ENCODE data around the gene FSCN2.

The FSCN2 gene

DNA sequence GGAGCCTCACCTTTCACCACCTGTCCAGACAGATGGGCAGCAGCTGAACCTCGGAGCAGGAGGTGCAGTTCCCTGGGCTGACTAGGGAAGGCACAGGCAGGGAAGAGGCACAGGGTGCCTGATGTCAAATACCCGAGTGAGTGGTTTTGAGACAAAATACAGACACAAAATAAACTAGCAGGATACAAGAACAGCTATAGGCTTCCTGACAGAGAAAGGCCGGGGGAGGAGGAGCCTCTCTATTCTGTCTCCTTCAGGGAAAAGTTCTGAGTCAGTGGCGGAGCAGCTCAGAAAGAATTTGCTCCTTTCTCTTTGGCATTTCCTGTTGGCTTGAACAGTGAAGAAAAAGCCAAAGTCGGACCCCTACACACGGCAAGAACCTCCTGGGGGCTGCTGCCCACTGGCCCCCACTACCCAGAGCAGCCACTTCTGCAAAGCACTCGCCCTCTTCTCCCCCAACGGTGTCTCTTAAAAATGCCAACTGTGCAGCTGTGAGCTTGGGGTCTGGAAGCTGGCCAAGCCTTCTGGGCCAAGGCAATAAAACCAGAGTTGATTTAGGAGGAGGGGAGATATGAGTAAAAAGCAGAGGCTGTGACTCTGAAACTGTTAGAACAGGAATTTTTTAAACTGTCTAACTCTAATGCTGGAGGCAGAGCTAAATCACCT, 38.4 kb downstream of the FSCN2 start:
- Histone ChIP-seq H3K27ac (peak overlapping the region; percentile 70 to 79), H3K4me1 (peaks cover 0 to 71% (median 49%) of the 10 kb centered on the region in 4 donors), H3K9me3 (no peaks in the 10 kb centered on the region), H3K4me3 (peak overlapping the region; percentile 32 to 43), H3K36me3 (peaks cover 54 to 81% (median 64%) of the 10 kb centered on the region in 3 donors), H3K27me3 (no peaks in the 10 kb centered on the region)
- peak; percentile 81 to 86 for DNase-seq
- TF ChIP-seq, protein P1, sequence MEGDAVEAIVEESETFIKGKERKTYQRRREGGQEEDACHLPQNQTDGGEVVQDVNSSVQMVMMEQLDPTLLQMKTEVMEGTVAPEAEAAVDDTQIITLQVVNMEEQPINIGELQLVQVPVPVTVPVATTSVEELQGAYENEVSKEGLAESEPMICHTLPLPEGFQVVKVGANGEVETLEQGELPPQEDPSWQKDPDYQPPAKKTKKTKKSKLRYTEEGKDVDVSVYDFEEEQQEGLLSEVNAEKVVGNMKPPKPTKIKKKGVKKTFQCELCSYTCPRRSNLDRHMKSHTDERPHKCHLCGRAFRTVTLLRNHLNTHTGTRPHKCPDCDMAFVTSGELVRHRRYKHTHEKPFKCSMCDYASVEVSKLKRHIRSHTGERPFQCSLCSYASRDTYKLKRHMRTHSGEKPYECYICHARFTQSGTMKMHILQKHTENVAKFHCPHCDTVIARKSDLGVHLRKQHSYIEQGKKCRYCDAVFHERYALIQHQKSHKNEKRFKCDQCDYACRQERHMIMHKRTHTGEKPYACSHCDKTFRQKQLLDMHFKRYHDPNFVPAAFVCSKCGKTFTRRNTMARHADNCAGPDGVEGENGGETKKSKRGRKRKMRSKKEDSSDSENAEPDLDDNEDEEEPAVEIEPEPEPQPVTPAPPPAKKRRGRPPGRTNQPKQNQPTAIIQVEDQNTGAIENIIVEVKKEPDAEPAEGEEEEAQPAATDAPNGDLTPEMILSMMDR (IDR thresholded peaks at IDR 0.05): no peak
- intact Hi-C loops (cut with DNase I; ENCODE audit: low total_unique reads): no loop called here

DNA sequence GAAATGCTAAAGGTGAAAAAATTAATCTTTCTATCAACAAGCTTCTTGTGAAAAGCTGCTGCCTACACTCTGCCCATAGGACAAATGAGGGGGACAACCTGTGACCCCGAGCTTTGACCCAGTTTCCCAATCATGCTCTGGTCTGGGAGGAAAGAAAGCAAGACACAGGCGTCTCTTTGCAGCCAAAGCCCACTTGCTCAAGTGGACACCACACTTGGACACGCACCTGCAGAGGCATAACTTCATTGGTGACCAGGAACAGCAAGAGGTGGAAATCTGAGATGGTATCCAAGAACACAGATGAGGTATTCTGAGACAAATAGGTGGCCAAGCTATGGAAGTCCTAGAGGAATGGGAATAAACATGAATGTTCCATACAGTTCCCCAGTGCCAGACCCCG, 39.0 kb downstream of the FSCN2 start:
- no peak for DNase-seq
- Histone ChIP-seq H3K27me3 (no peaks in the 10 kb centered on the region), H3K36me3 (peaks cover 54 to 82% (median 65%) of the 10 kb centered on the region in 3 donors), H3K4me1 (peaks cover 0 to 71% (median 49%) of the 10 kb centered on the region in 4 donors), H3K27ac (peak overlapping the region; percentile 70 to 79), H3K9me3 (no peaks in the 10 kb centered on the region), H3K4me3 (peak overlapping the region; percentile 32 to 43)
- intact Hi-C loops (cut with DNase I; ENCODE audit: low total_unique reads): no loop called here
- TF ChIP-seq, protein P1 (IDR thresholded peaks at IDR 0.05): no peak

GRCh38 chr17:81568416-81568815, 40.2 kb downstream of the FSCN2 start:
- Histone ChIP-seq H3K9me3 (no peaks in the 10 kb centered on the region), H3K4me1 (peaks cover 0 to 58% (median 46%) of the 10 kb centered on the region in 4 donors), H3K36me3 (peaks cover 52 to 81% (median 59%) of the 10 kb centered on the region in 3 donors), H3K4me3 (no peak overlapping the region), H3K27me3 (no peaks in the 10 kb centered on the region), H3K27ac (peak overlapping the region; percentile 70 to 79)
- DNase-seq: no peak
- TF ChIP-seq, protein P1 (IDR thresholded peaks at IDR 0.05): no peak
- intact Hi-C loops (cut with DNase I; ENCODE audit: low total_unique reads): no loop called here

- H3K27ac ChIP-seq: peak overlapping the region; percentile 28 to 79
- TF ChIP-seq, protein P1 (IDR thresholded peaks at IDR 0.05): no peak
- intact Hi-C loops (cut with DNase I; ENCODE audit: low total_unique reads): loop anchor here (2.0 kb wide), 1 partner anchor 53 kb away; no protein-coding TSS in a partner anchor
Observed at GRCh38 chr17:81569986-81570514, 41.9 kb downstream of the FSCN2 start.

DNA sequence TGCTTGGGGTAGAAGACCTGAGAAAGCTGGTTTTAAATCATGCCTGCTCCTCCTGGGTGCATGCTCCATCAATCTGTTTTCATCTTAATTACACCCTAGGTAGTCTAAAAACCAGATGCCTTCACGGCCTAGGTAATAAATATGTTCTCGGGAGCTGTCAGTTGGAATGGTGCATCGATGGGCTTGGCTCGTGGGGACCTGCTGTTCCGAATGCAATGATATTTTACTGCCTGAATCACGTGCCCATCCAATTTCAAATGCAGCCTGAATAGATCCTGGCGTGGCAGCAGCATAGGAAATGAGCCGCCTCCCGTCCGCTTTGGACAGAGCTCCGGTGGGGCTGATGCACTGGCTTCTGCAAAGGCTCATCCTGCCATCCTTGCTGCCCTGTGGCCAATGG, 42.8 kb downstream of the FSCN2 start:
- H3K27ac ChIP-seq: no peak overlapping the region
- no peak overlapping the region for H3K4me3 ChIP-seq
- no peaks in the 10 kb centered on the region for H3K9me3 ChIP-seq
- TF ChIP-seq, protein P1 (IDR thresholded peaks at IDR 0.05): no peak
- H3K27me3 ChIP-seq: no peaks in the 10 kb centered on the region
- intact Hi-C loops (cut with DNase I; ENCODE audit: low total_unique reads): loop anchor here (2.0 kb wide), 1 partner anchor 54 kb away; no protein-coding TSS in a partner anchor
- DNase-seq: no peak
- peaks cover 0 to 40% (median 32%) of the 10 kb centered on the region in 4 donors for H3K4me1 ChIP-seq
- peaks cover 33 to 76% (median 43%) of the 10 kb centered on the region in 3 donors for H3K36me3 ChIP-seq

More at GRCh38 chr17:81569986-81570514, 41.9 kb downstream of the FSCN2 start:
- DNase-seq: no peak
- no peak overlapping the region for H3K4me3 ChIP-seq
- no peaks in the 10 kb centered on the region for H3K27me3 ChIP-seq
- H3K36me3 ChIP-seq: peaks cover 37 to 80% (median 45%) of the 10 kb centered on the region in 3 donors
- peaks cover 0 to 42% (median 37%) of the 10 kb centered on the region in 4 donors for H3K4me1 ChIP-seq
- no peaks in the 10 kb centered on the region for H3K9me3 ChIP-seq
